ENCODE data around the gene TEX12. TPM values are rescaled to one million over a fixed set of nuclear protein-coding genes. Genes with fewer than 3 reads are reported as not detected.

The TEX12 gene
- total and polyA plus RNA-seq, 2 of the 4 experiments (the other 2 are of a cell fraction): 0.12 TPM; not detected in 1

DNA sequence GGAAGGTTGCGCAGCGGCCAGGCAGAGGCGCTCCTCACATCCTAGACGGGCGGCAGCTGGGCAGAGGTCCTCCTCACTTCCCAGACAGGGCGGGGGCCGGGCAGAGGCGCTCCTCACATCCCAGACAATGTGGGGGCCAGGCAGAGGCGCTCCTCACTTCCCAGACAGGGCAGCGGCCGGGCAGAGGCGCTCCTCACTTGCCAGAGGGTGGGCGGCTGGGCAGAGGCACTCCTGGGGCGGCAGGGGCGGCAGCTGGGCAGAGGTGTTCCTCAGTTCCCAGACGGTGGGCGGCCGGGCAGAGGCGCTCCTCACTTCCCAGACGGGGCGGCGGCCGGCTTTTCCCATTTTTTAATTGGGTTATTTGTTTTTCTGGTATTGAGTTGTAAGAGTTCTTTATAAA, 38.9 kb downstream of the TEX12 start:
- POLR2A ChIA-PET (ENCODE audit: unreplicated experiment): no interaction called here
- no peak overlapping the region for H2AK9ac ChIP-seq (replicated peaks; ENCODE audit: low read depth, low read length, poor library complexity)
- dilution Hi-C loops (cut with HindIII; ENCODE audit: low sequenced_read_pairs, unreplicated experiment): no loop called here

More for the DNA sequence above, 38.9 kb downstream of the TEX12 start:
- Histone ChIP-seq H3K56ac (ENCODE audit: extremely low read depth, insufficient read depth, low read length) (no peak overlapping the region), H3K9me3 (ENCODE audit: control insufficient read depth, insufficient read depth, low read length) (no peaks in the 10 kb centered on the region), H3K14ac (replicated peaks; ENCODE audit: low read depth, low read length) (no peak overlapping the region), H3K4me1 (ENCODE audit: control insufficient read depth, insufficient read depth, low read length) (no peaks in the 10 kb centered on the region), H2BK20ac (ENCODE audit: low read depth, low read length) (no peak overlapping the region), H3K9ac (ENCODE audit: low read depth, low read length) (no peak overlapping the region), H3K4me2 (ENCODE audit: low read depth, low read length) (no peak overlapping the region), H2BK5ac (ENCODE audit: low read depth, low read length, poor library complexity, severe bottlenecking) (no peak overlapping the region), H4K8ac (ENCODE audit: low read depth in 2 of 2, low read length in 2 of 2) (no peak overlapping the region), H3K27ac (ENCODE audit: insufficient read depth, low read length) (no peak overlapping the region), H4K5ac (ENCODE audit: low read depth, low read length) (no peak overlapping the region), H3K4ac (ENCODE audit: low read depth, low read length) (no peak overlapping the region), H3K79me1 (ENCODE audit: low read depth in 1 of 2, low read length in 2 of 2) (no peaks in the 10 kb centered on the region), H2BK120ac (ENCODE audit: low read depth, low read length) (no peak overlapping the region), H3K4me3 (ENCODE audit: insufficient read depth, low read depth, low read length) (no peak overlapping the region), H4K20me1 (ENCODE audit: insufficient read depth, low read length) (no peaks in the 10 kb centered on the region), H2AFZ (replicated peaks; ENCODE audit: low read length, poor library complexity) (no peak overlapping the region), H3K23ac (ENCODE audit: low read depth, low read length) (no peak overlapping the region), H2BK15ac (ENCODE audit: low read depth, low read length) (no peak overlapping the region), H3K9me1 (ENCODE audit: insufficient read depth, low read length) (no peaks in the 10 kb centered on the region), H3K18ac (ENCODE audit: low read depth, low read length) (no peak overlapping the region), H4K91ac (ENCODE audit: insufficient read depth, low read depth, low read length) (no peak overlapping the region), H2AK5ac (ENCODE audit: low read depth, low read length) (no peak overlapping the region), H3K27me3 (ENCODE audit: control insufficient read depth, insufficient read depth, low read length) (no peaks in the 10 kb centered on the region), H3K36me3 (ENCODE audit: control insufficient read depth, insufficient read depth, low read length) (no peaks in the 10 kb centered on the region)
- DNase-seq: no peak
- WGBS, 2 experiments (ENCODE audit: extremely low coverage in 2 of 2, insufficient read length in 1 of 2): 83% methylated on average over 5 of the region's 23 CpGs; no CpG with 5 or more reads in 1 of the 2 experiments
- no peak for ATAC-seq (ENCODE audit: low read depth)
- intact Hi-C loops (cut with micrococcal nuclease): no loop called here
- in situ Hi-C loops (cut with MboI; ENCODE audit: low sequenced_read_pairs): loop anchor here (25.0 kb wide), 1 partner anchor 1331 kb away; no protein-coding TSS in a partner anchor
- CTCF ChIA-PET: no interaction called here
- TF ChIP-seq, protein P1, sequence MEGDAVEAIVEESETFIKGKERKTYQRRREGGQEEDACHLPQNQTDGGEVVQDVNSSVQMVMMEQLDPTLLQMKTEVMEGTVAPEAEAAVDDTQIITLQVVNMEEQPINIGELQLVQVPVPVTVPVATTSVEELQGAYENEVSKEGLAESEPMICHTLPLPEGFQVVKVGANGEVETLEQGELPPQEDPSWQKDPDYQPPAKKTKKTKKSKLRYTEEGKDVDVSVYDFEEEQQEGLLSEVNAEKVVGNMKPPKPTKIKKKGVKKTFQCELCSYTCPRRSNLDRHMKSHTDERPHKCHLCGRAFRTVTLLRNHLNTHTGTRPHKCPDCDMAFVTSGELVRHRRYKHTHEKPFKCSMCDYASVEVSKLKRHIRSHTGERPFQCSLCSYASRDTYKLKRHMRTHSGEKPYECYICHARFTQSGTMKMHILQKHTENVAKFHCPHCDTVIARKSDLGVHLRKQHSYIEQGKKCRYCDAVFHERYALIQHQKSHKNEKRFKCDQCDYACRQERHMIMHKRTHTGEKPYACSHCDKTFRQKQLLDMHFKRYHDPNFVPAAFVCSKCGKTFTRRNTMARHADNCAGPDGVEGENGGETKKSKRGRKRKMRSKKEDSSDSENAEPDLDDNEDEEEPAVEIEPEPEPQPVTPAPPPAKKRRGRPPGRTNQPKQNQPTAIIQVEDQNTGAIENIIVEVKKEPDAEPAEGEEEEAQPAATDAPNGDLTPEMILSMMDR (conservative IDR thresholded peaks at IDR 0.05; ENCODE audit: low read depth, low read length): no peak
- TF ChIP-seq FOS (IDR thresholded peaks at IDR 0.05; ENCODE audit: low read depth, low read length): no peak
- TF ChIP-seq SMC3 (IDR thresholded peaks at IDR 0.05; ENCODE audit: low read depth, low read length): no peak
- TF ChIP-seq, protein P2, sequence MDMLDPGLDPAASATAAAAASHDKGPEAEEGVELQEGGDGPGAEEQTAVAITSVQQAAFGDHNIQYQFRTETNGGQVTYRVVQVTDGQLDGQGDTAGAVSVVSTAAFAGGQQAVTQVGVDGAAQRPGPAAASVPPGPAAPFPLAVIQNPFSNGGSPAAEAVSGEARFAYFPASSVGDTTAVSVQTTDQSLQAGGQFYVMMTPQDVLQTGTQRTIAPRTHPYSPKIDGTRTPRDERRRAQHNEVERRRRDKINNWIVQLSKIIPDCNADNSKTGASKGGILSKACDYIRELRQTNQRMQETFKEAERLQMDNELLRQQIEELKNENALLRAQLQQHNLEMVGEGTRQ (IDR thresholded peaks at IDR 0.05; ENCODE audit: low read depth, low read length): no peak
- TF ChIP-seq CHD1 (IDR thresholded peaks at IDR 0.05; ENCODE audit: low read depth, low read length): no peak
- no peak for TF ChIP-seq RFX5 (IDR thresholded peaks at IDR 0.05; ENCODE audit: low read depth, low read length)
- TF ChIP-seq MXI1 (IDR thresholded peaks at IDR 0.05; ENCODE audit: borderline replicate concordance, low read depth, low read length): no peak
- TF ChIP-seq CEBPB (IDR thresholded peaks at IDR 0.05; ENCODE audit: low read depth, low read length): no peak
- no peak for TF ChIP-seq MAFK (IDR thresholded peaks at IDR 0.05; ENCODE audit: low read depth, low read length)
- TF ChIP-seq RCOR1 (IDR thresholded peaks at IDR 0.05; ENCODE audit: insufficient replicate concordance, low read length): no peak
- no peak for TF ChIP-seq RAD21 (IDR thresholded peaks at IDR 0.05; ENCODE audit: low read length)
- TF ChIP-seq BHLHE40 (IDR thresholded peaks at IDR 0.05; ENCODE audit: low read depth, low read length): no peak
- TF ChIP-seq MAZ (IDR thresholded peaks at IDR 0.05; ENCODE audit: borderline replicate concordance, low read depth, low read length): no peak
- no peak for TF ChIP-seq NFE2L2 (IDR thresholded peaks at IDR 0.05; ENCODE audit: low read depth, low read length)
- TF ChIP-seq, protein P3, sequence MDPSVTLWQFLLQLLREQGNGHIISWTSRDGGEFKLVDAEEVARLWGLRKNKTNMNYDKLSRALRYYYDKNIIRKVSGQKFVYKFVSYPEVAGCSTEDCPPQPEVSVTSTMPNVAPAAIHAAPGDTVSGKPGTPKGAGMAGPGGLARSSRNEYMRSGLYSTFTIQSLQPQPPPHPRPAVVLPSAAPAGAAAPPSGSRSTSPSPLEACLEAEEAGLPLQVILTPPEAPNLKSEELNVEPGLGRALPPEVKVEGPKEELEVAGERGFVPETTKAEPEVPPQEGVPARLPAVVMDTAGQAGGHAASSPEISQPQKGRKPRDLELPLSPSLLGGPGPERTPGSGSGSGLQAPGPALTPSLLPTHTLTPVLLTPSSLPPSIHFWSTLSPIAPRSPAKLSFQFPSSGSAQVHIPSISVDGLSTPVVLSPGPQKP (IDR thresholded peaks at IDR 0.05; ENCODE audit: borderline replicate concordance, low read depth, low read length): no peak
- no peak for TF ChIP-seq POLR2A (IDR thresholded peaks at IDR 0.05; ENCODE audit: low read depth, low read length)
- no TSS peak for BruUV-seq (replicated peaks)

Data from IMR-90 (cell line).